ENCODE data around the gene UBAC2. TPM values are rescaled to one million over a fixed set of nuclear protein-coding genes. Genes with fewer than 3 reads are reported as not detected.

The UBAC2 gene
- total RNA-seq: 35.8 TPM

DNA sequence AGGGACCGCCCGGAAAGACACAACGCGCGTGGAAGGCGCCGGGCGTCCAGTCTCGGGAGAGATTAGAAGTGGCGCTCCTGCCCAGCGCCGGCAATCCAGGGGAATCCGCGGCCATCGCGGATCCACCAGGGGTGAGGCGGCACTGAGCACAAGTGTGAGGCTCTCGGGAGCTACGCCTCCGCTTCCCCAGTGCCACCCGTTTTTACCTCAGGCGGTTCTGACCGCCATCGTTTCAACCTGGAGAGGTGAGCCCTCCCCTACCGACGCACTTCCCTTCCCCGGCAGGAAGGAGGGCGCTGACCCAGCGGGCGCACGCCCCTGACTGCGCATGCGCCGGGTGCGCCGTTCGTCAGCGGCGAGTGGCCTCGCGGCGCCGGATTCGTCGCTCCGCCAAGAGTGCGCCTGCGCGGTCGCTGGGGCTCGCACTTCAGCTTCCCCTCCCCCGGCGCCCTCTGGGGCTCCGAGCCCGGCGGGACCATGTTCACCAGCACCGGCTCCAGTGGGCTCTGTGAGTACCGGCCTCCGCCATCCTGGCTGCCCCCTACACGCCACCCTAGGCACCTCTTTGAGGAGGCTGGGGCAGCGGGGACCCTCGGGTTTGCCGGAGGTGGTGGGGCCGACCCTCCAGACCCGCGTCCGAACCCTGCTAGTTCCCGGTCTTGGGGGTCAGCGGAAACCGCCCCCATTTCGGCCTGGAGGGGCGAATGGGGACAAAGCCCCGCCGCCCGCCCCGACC is at the start of gene UBAC2:
TSS of gene UBAC2 (plus strand) at position 423 of the 736 bp plus-strand sequence. CDS start at position 478, 55 bp downstream.

DNA sequence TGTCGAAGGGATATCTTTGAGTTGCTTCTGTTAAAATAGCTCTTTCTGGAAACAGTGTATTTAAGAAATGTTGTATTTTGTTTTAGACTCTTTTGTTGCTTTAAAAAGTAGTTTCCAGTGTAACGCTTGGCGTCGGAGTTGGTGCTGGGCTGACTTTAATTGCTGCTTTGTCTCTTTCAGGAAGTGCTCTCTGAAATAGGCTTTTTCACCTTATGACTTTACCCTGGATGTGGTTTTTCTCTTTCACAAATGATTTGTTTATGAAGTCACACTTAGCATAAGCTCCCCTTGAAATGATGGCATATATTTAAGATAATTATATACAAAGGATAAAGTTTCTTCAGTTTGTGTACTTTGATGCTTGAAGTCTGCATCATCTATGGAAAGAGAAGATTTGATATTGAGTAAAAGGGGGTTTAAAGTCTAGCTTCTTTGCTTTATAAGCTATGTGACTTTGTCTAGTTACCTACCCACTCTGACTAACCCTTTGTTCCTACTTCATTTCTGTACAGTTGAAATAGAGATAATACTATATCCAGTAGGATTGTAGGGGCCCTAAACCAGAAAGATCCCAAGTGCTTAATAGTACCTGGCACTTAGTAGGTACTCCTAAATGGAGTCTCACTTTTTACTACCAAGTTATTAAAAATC is 57.7 kb downstream of the UBAC2 start, which contains the start of gene GPR18:
TSS of gene GPR18 (minus strand) at position 170 of the 651 bp plus-strand sequence. CDS start 2,507 bp downstream, outside the sequence.

GRCh38 chr13:99307247-99307646 is 106.6 kb downstream of the UBAC2 start, which contains the start of gene GPR183:
Gene GPR183 (minus strand): TSS chr13:99307399. CDS start chr13:99296145, 11,254 bp downstream.

Small RNAs within 50 kb of the gene (small RNA-seq; reads per million reads assigned to genes)
- gene MIR623: not detected
- 0.13 reads per million for gene RN7SKP9

Other genes starting within 250 kb of the UBAC2 start
- 78.0 TPM for gene DOCK9, start 222.8 kb upstream of the UBAC2 start, total RNA-seq
- not detected for gene GPR18, start 57.5 kb downstream of the UBAC2 start, total RNA-seq
- gene GPR183, start 106.5 kb downstream of the UBAC2 start, total RNA-seq: 3.2 TPM